Cardiac septum (tissue), 1 donor: ENCODE data around the gene ANO1. TPM values are rescaled to one million over a fixed set of nuclear protein-coding genes. Genes with fewer than 3 reads are reported as not detected.

ENCODE experiments used
- total RNA-seq: library from RNA; stranded (reverse); fragmentation: NEBNext Ultra II Directional; extraction: Animal tissue kit (Norgen Biotek cat#: 25700); gene quantifications from one replicate; pipeline ENCODE4 v1.2.1, GENCODE V29; 2021
- donor health status: DM: no; HTN: no; CAD: no.

Gene ANO1
- total RNA-seq, 1 donor from 2014 or later, result 18.4 TPM

Other genes starting within 250 kb of the ANO1 start
- gene FADD, start 125.0 kb downstream of the ANO1 start, total RNA-seq, result 8.6 TPM
- 42.8 TPM for gene PPFIA1, start 192.4 kb downstream of the ANO1 start, total RNA-seq